Measurements from ENCODE around the gene MVB12B.

The MVB12B gene

DNA sequence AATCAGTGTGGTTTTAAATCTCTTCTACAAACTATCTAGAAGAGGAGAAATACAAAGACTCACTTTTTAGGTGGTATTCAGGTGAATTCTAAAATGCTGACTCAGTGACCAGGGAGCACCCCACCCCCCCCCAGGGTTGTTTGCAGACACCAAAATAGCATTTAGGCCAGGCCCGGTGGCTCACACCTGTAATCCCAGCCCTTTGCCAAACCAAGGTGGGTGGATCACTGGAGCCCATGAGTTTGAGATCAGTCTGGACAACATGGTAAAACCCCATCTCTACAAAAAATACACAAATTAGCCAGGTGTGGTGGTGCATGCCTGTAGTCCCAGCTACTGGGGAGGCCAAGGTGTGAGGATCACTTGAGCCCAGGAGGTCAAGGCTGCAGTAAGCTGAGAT is 168.1 kb downstream of the MVB12B start:
- H3K27ac ChIP-seq, result no peak overlapping the region
- DNase-seq (ENCODE audit: low spot score), result no peak
- TF ChIP-seq, protein P1, sequence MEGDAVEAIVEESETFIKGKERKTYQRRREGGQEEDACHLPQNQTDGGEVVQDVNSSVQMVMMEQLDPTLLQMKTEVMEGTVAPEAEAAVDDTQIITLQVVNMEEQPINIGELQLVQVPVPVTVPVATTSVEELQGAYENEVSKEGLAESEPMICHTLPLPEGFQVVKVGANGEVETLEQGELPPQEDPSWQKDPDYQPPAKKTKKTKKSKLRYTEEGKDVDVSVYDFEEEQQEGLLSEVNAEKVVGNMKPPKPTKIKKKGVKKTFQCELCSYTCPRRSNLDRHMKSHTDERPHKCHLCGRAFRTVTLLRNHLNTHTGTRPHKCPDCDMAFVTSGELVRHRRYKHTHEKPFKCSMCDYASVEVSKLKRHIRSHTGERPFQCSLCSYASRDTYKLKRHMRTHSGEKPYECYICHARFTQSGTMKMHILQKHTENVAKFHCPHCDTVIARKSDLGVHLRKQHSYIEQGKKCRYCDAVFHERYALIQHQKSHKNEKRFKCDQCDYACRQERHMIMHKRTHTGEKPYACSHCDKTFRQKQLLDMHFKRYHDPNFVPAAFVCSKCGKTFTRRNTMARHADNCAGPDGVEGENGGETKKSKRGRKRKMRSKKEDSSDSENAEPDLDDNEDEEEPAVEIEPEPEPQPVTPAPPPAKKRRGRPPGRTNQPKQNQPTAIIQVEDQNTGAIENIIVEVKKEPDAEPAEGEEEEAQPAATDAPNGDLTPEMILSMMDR (IDR thresholded peaks at IDR 0.05), result no peak
- no peak overlapping the region for H3K4me3 ChIP-seq

DNA sequence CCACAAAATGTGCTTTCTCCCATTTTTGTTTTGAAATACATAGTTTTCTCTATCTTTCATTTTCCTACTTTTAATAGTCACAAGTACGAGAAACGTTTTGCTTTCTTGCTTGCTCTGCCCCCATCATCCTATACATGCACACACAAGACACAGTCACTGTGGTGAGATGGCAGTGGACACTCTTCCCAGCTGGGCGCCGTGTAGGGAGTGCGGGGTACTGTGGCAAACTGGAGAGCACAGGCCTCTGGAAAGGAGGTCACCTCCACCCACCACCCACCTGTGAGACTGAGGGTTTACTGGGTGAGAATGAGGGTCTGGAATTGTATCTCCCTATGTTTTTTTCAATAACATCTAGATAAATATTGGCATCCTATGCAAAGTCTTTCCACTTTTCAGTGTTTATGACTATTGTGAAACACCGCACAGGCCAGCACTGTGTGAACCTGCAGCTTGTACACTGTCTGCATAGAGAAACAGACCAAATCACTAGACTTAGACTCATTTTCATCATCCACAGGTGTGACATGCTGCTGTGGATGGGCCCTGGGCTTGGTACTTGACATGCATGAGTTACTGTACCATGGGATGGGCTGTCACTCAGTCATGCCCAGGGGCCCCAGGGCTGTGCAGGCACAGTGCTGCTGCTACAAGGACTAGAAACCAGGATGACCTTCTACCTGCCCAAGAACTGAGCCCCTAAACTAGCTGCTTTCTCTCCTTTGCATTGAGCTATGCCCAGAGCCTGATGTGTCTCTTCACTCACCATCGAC is 169.0 kb downstream of the MVB12B start:
- Histone ChIP-seq H3K27ac (no peak overlapping the region), H3K4me3 (no peak overlapping the region)
- DNase-seq (ENCODE audit: low spot score), result no peak
- TF ChIP-seq, protein P1 (IDR thresholded peaks at IDR 0.05), result no peak

DNA sequence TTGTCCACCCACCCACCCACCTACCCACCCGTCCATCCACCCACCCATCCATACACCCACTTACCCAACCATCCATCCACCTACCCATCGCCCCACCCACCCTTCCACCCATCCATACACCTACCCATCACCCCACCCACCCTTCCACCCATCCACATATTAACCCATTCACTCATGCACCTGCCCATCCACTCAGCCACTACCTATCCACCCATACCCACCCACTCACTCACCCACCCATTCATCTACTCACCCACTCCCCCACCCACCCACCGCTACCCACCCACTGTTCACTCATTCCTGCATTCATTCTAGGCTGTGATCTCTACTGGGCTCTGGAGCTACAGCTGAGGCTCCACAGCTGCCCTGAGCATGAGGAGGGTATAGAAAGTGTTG is 169.6 kb downstream of the MVB12B start:
- TF ChIP-seq, protein P1 (IDR thresholded peaks at IDR 0.05), result no peak
- Histone ChIP-seq H3K27ac (no peak overlapping the region), H3K4me3 (no peak overlapping the region)
- DNase-seq (ENCODE audit: low spot score), result no peak

DNA sequence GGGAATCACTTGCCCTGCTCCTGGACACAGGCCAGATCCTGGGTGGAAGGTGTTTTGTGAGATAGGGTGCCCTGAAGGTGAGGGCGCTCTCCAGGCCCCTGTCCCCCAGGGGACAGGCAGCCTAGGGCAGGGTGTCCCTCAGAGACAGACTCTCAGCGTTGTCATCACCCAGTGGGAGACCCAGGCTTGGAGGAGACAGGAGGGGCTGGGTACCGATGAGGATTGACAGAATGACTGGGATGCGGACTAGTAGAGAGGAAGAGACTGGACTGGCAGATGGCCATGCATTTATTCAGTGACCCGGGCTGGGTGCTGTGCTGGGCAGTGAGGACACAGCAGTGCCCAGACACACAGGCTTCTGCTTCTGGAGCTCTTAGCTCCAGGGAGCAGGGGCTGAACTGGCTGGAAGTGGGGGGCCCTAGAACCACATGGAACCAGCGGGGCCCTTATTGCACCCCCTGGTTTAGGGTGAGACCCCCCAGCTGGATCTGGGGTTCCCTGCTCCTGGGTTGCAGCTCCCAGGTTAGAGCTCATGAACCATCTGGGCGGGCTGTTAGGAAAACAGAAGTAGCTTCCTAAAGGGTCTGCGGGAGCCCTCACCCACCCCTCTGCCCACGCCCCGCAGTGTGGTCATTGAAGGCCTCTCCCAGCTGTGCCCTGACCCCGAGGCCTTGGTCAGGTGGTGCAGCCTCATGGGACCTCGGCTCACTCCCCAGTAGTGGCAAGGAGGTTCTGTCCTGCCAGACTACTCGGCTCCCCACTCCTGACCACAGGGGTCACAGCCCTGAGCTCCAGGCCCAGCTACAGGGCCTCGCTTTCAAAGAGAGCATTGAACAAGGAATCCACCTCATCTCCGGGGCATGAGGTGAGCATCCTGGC is 170.4 kb downstream of the MVB12B start:
- no peak for DNase-seq (ENCODE audit: low spot score)
- H3K4me3 ChIP-seq, result no peak overlapping the region
- TF ChIP-seq, protein P1 (IDR thresholded peaks at IDR 0.05), result no peak
- H3K27ac ChIP-seq, result no peak overlapping the region

DNA sequence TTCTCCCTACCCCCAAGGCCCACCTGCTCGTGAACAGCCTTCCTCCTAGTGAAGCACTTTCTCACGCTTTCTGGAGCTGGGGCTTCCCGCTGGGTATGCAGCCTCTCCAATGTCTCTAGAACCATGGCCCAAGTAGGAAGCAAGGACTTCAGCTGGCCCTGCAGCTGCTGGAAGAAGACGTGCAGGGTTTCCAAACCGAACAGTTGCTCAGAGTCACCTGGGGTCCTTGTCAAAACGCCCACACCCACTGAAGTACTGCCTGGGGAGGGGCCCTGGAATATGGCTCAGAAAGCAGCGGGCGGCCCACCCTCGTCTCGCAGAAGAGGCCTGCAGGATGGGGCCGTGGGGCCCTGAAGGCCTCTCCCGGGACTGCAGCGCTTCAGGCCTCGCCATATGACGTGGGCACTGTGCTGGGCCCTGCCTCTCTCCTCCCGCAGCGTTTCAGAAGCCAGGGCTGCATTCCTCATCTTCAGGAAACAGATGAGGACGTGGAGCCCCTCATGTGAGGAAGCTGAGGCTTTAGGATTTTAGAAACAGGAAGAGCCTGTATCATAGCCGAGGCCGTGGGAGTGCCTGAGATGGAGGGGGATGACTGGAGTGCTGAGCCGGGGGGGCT is 171.1 kb downstream of the MVB12B start:
- DNase-seq (ENCODE audit: low spot score), result no peak
- H3K4me3 ChIP-seq, result no peak overlapping the region
- TF ChIP-seq, protein P1 (IDR thresholded peaks at IDR 0.05), result no peak
- no peak overlapping the region for H3K27ac ChIP-seq

DNA sequence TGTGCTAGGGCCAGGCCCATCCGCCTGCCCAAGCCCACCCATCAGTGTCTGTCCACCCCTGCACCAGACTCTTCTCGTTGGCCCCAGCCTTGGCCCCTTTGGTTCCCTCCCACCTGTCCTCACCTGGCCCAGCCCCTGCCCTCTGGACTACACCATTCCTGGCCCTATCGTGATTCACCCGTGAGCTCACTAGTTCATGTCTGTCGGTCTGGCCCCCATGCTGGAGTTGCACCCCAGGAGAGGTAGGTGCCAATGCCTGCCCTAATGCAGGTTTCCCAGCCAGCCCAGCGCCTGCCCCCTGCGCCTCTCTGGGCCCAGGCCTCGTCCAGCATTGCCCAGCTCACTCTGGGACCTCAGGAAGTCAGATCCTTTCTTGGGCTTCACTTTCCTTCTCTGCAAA is 171.7 kb downstream of the MVB12B start:
- no peak for DNase-seq (ENCODE audit: low spot score)
- TF ChIP-seq, protein P1 (IDR thresholded peaks at IDR 0.05), result no peak
- Histone ChIP-seq H3K27ac (no peak overlapping the region), H3K4me3 (no peak overlapping the region)

Measured in coronary artery (tissue), 2 donors.